ENCODE data around the gene PRKCA.

Gene PRKCA

GRCh38 chr17:66789961-66790437 lies 487.6 kb downstream of the PRKCA start:
- no peak for DNase-seq

GRCh38 chr17:66790501-66791061 lies 488.2 kb downstream of the PRKCA start:
- DNase-seq = no peak

GRCh38 chr17:66791347-66791746 lies 488.9 kb downstream of the PRKCA start:
- no peak for DNase-seq

- DNase-seq = no peak
Measured at GRCh38 chr17:66793814-66794213, 491.4 kb downstream of the PRKCA start.

GRCh38 chr17:66795486-66795885 lies 493.1 kb downstream of the PRKCA start:
- no peak for DNase-seq

- DNase-seq = no peak
Measured at GRCh38 chr17:66799849-66800537, 497.6 kb downstream of the PRKCA start.

- DNase-seq = no peak
Measured at GRCh38 chr17:66803474-66803951, 501.1 kb downstream of the PRKCA start.

- no peak for DNase-seq
Measured at GRCh38 chr17:66805567-66805966, 503.2 kb downstream of the PRKCA start.

GRCh38 chr17:66807182-66807581 lies 504.8 kb downstream of the PRKCA start:
- no peak for DNase-seq

- no peak for DNase-seq
Measured at GRCh38 chr17:66809408-66809807, 507.0 kb downstream of the PRKCA start.

GRCh38 chr17:66810951-66811682 lies 508.7 kb downstream of the PRKCA start:
- no peak for DNase-seq

- no peak for DNase-seq
Measured at GRCh38 chr17:66811683-66812054, 509.3 kb downstream of the PRKCA start.

- no peak for DNase-seq
Measured at GRCh38 chr17:66812571-66812970, 510.2 kb downstream of the PRKCA start.

GRCh38 chr17:66813296-66813695 lies 510.9 kb downstream of the PRKCA start:
- DNase-seq = no peak

GRCh38 chr17:66814026-66814425 lies 511.6 kb downstream of the PRKCA start:
- DNase-seq = no peak

- no peak for DNase-seq
Measured at GRCh38 chr17:66814570-66814969, 512.2 kb downstream of the PRKCA start.

GRCh38 chr17:66817750-66818149 lies 515.3 kb downstream of the PRKCA start:
- no peak for DNase-seq

- no peak for DNase-seq
Measured at GRCh38 chr17:66819466-66819865, 517.1 kb downstream of the PRKCA start.

GRCh38 chr17:66822009-66822408 lies 519.6 kb downstream of the PRKCA start:
- DNase-seq = no peak

GRCh38 chr17:66826856-66827255 lies 524.4 kb downstream of the PRKCA start:
- DNase-seq = no peak

- DNase-seq = peak; percentile 33
Measured at GRCh38 chr17:66829386-66829864, 527.0 kb downstream of the PRKCA start.

GRCh38 chr17:66829883-66830282 lies 527.5 kb downstream of the PRKCA start:
- no peak for DNase-seq

GRCh38 chr17:66830451-66830850 lies 528.0 kb downstream of the PRKCA start:
- no peak for DNase-seq
